Measurements from ENCODE around the gene GPR173.

GPR173 gene

DNA sequence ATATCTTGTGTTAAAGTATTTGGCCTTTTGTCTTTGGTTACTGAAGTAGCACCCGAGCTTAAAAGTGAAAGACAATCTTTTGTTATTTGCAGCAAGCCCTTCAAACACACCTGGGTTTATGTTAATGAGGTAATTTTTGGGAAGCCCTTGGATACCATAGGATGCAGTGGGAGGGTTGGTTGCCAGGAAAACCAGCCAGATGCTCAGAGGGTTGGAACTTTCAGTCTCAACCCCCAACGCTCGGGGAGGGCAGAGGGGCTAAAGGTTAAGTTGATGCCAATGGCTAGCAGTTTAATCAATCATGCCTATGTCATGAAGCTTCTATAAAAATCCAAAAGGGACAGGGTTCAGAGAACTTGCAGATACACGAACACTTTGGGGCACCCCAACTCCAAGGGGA is 17.2 kb upstream of the GPR173 start:
- TF ChIP-seq EGR1 (IDR thresholded peaks at IDR 0.05) (no peak), TCF12 (IDR thresholded peaks at IDR 0.05; ENCODE audit: low read depth) (no peak), CREB1 (IDR thresholded peaks at IDR 0.05; ENCODE audit: low read depth) (no peak), FOXM1 (IDR thresholded peaks at IDR 0.05; ENCODE audit: borderline replicate concordance, low read depth) (no peak), CEBPB (IDR thresholded peaks at IDR 0.05) (no peak), REST (IDR thresholded peaks at IDR 0.05; ENCODE audit: low read depth) (no peak), YY1 (IDR thresholded peaks at IDR 0.05; ENCODE audit: low read depth) (no peak), ZBTB7A (IDR thresholded peaks at IDR 0.05; ENCODE audit: low read depth) (no peak), TEAD4 (IDR thresholded peaks at IDR 0.05) (no peak)
- TF ChIP-seq, protein P1, sequence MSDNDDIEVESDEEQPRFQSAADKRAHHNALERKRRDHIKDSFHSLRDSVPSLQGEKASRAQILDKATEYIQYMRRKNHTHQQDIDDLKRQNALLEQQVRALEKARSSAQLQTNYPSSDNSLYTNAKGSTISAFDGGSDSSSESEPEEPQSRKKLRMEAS (IDR thresholded peaks at IDR 0.05): no peak

DNA sequence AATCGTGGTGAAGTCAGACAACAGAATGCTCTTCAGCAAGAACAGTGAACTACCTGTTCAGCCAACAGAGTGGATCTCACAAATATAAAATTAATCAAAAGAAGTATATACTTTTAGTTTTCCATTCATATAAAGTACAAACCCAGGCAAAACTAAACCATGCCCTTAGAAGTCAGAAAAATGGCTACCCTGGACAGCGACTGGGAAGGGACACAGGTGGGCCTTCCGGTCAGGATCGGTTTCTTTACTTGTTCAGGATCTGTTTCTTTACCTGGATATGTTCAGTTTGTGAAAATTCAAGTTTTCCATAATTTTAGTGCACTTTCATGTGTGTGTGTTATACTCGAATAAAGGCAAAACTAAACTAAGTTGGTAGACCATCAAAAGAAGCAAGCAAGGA is 12.4 kb upstream of the GPR173 start:
- TF ChIP-seq REST (IDR thresholded peaks at IDR 0.05; ENCODE audit: low read depth) (peak; percentile 75), TAF1 (IDR thresholded peaks at IDR 0.05; ENCODE audit: low read depth) (no peak)
- TF ChIP-seq, protein P1 (IDR thresholded peaks at IDR 0.05): no peak

GRCh38 chrX:53039236-53039635 is 9.4 kb upstream of the GPR173 start:
- TF ChIP-seq TEAD4 (IDR thresholded peaks at IDR 0.05) (no peak), EGR1 (IDR thresholded peaks at IDR 0.05) (no peak), NFIC (IDR thresholded peaks at IDR 0.05) (no peak), USF1 (IDR thresholded peaks at IDR 0.05) (no peak), TAF1 (IDR thresholded peaks at IDR 0.05; ENCODE audit: low read depth) (no peak), RAD21 (IDR thresholded peaks at IDR 0.05; ENCODE audit: low read depth) (no peak), FOXM1 (IDR thresholded peaks at IDR 0.05; ENCODE audit: borderline replicate concordance, low read depth) (no peak), REST (IDR thresholded peaks at IDR 0.05; ENCODE audit: low read depth) (no peak), YY1 (IDR thresholded peaks at IDR 0.05; ENCODE audit: low read depth) (no peak), CEBPB (IDR thresholded peaks at IDR 0.05) (no peak), EP300 (IDR thresholded peaks at IDR 0.05; ENCODE audit: borderline replicate concordance) (no peak), ZBTB7A (IDR thresholded peaks at IDR 0.05; ENCODE audit: low read depth) (no peak), TCF12 (IDR thresholded peaks at IDR 0.05; ENCODE audit: low read depth) (no peak), CREB1 (IDR thresholded peaks at IDR 0.05; ENCODE audit: low read depth) (no peak)
- TF ChIP-seq, protein P1 (IDR thresholded peaks at IDR 0.05): no peak

- TF ChIP-seq USF1 (IDR thresholded peaks at IDR 0.05): no peak
- no peak for TF ChIP-seq REST (IDR thresholded peaks at IDR 0.05; ENCODE audit: low read depth)
- TF ChIP-seq FOXM1 (IDR thresholded peaks at IDR 0.05; ENCODE audit: borderline replicate concordance, low read depth): no peak
- no peak for TF ChIP-seq NFIC (IDR thresholded peaks at IDR 0.05)
These were observed 3.6 kb upstream of the GPR173 start for GRCh38 chrX:53044995-53045394.
